ENCODE data around the gene OTUD3.
A peak's percentile ranks its signal among the peaks of the same experiment; 100 is the strongest.
"Not testable (repeated sequence)": the region's sequence is repeated elsewhere in the genome, so short reads cannot be mapped to it uniquely, and the experiment has no call there.

OTUD3 gene

GRCh38 chr1:19921310-19921709 lies 39.1 kb downstream of the OTUD3 start:
- peak; percentile 56 for DNase-seq

- no peak for DNase-seq
These were observed 40.0 kb downstream of the OTUD3 start for GRCh38 chr1:19922015-19922688.

GRCh38 chr1:19923137-19923952 lies 41.1 kb downstream of the OTUD3 start, which contains the start of gene PLA2G2E:
TSS of gene PLA2G2E (minus strand) at chr1:19923617. CDS start at chr1:19923559, 58 bp downstream.
- DNase-seq: no peak

GRCh38 chr1:19923953-19924346 lies 41.8 kb downstream of the OTUD3 start:
- no peak for DNase-seq

- DNase-seq: no peak
These were observed 43.3 kb downstream of the OTUD3 start for GRCh38 chr1:19925342-19926070.

- no peak for DNase-seq
These were observed 44.3 kb downstream of the OTUD3 start for GRCh38 chr1:19926296-19927129.

- DNase-seq: not testable (repeated sequence)
These were observed 44.9 kb downstream of the OTUD3 start for GRCh38 chr1:19927130-19927421.

- no peak for DNase-seq
These were observed 50.7 kb downstream of the OTUD3 start for GRCh38 chr1:19932866-19933265.

- DNase-seq: no peak
These were observed 52.1 kb downstream of the OTUD3 start for GRCh38 chr1:19934336-19934735.

GRCh38 chr1:19936061-19936750 lies 54.0 kb downstream of the OTUD3 start:
- DNase-seq: no peak

GRCh38 chr1:19938472-19938871 lies 56.3 kb downstream of the OTUD3 start:
- no peak for DNase-seq

GRCh38 chr1:19940486-19941205 lies 58.5 kb downstream of the OTUD3 start:
- no peak for DNase-seq

- no peak for DNase-seq
These were observed 59.0 kb downstream of the OTUD3 start for GRCh38 chr1:19941206-19941568.

GRCh38 chr1:19942088-19942487 lies 59.9 kb downstream of the OTUD3 start:
- no peak for DNase-seq

GRCh38 chr1:19942657-19943056 lies 60.5 kb downstream of the OTUD3 start:
- no peak for DNase-seq

GRCh38 chr1:19945914-19946313 lies 63.7 kb downstream of the OTUD3 start:
- DNase-seq: no peak

- no peak for DNase-seq
These were observed 64.1 kb downstream of the OTUD3 start for GRCh38 chr1:19946331-19946751.

GRCh38 chr1:19946971-19947370 lies 64.8 kb downstream of the OTUD3 start:
- DNase-seq: no peak

GRCh38 chr1:19949016-19949415 lies 66.8 kb downstream of the OTUD3 start:
- DNase-seq: no peak

GRCh38 chr1:19954059-19954458 lies 71.9 kb downstream of the OTUD3 start:
- no peak for DNase-seq

- no peak for DNase-seq
These were observed 73.5 kb downstream of the OTUD3 start for GRCh38 chr1:19955534-19956170.
